B cell (primary cell): ENCODE results near the gene SLC9C2. TPM values are rescaled to one million over a fixed set of nuclear protein-coding genes. Genes with fewer than 3 reads are reported as not detected.

Source experiments
- ATAC-seq: fragments of 200-7000 bp; cut with Tn5 transposase; one replicate; pipeline ENCODE4 v1.10.0; 2021; ENCODE audit warnings: low read depth, mild to moderate bottlenecking, moderate number of reproducible peaks, moderate library complexity
- CTCF ChIA-PET: fragments of 350-600 bp; sonication (Branson Sonifier 250); formaldehyde crosslinking; loops from one replicate; lab custom pipeline; 2021; ENCODE audit warnings: antibody characterized with exemption, inconsistent platforms; lab: Charles Lee
- POLR2A ChIA-PET: fragments of 350-600 bp; sonication (Branson Sonifier 250); formaldehyde crosslinking; loops from one replicate; lab custom pipeline; 2021; ENCODE audit warnings: antibody characterized with exemption; lab: Charles Lee
- DNase-seq: peaks from one replicate; pipeline ENCODE4 v3.0.0; 2013
- H2AFZ ChIP-seq: 2 replicates; pipeline ENCODE4 v1.6.1; 2012; ENCODE audit warnings: mild to moderate bottlenecking, low read depth, low read length; ENCODE audit not compliant: insufficient read depth, poor library complexity, severe bottlenecking
- H3K27ac ChIP-seq, 2 donors: 1 replicate in 1 of 2; 2 replicates in 1 of 2; pipeline ENCODE4 v1.5.1; 2012 to 2013; ENCODE audit warnings: low read length in 2 of 2, mild to moderate bottlenecking in 2 of 2, moderate library complexity in 1 of 2
- H3K27me3 ChIP-seq, 4 experiments: fragments of 200-600 bp in 1 of 4; sonication (generic) in 1 of 4; replicated peaks in 1 of 4; 1 replicate in 2 of 4; 2 replicates in 2 of 4; pipeline versions ENCODE4 v1.6.1 to v1.7.0; 2013 to 2016; ENCODE audit warnings: low read length in 3 of 4, mild to moderate bottlenecking in 2 of 4, mixed read lengths in 1 of 4, moderate library complexity in 1 of 4; ENCODE audit not compliant: insufficient read depth in 4 of 4, control insufficient read depth in 3 of 4; ENCODE audit errors: control extremely low read depth in 1 of 4
- H3K36me3 ChIP-seq, 2 experiments: replicated peaks in 1 of 2; 1 replicate in 1 of 2; 2 replicates in 1 of 2; pipeline versions ENCODE4 v1.6.1 to v1.7.1; 2013; ENCODE audit warnings: low read length in 1 of 2; ENCODE audit not compliant: insufficient read depth in 2 of 2, control insufficient read depth in 1 of 2; ENCODE audit errors: control extremely low read depth in 1 of 2, extremely low read depth in 1 of 2
- H3K4me1 ChIP-seq, 2 donors: fragments of 200-600 bp in 1 of 2; sonication (generic) in 1 of 2; 1 replicate in 1 of 2; 2 replicates in 1 of 2; pipeline versions ENCODE4 v1.5.1 to v1.6.1; 2013 to 2017; ENCODE audit warnings: low read length in 2 of 2; ENCODE audit not compliant: control insufficient read depth in 2 of 2, insufficient read depth in 2 of 2
- H3K4me2 ChIP-seq: replicated peaks from 2 replicates; pipeline ENCODE3; 2012; ENCODE audit warnings: mild to moderate bottlenecking, low read depth, low read length; ENCODE audit not compliant: poor library complexity, severe bottlenecking
- H3K4me3 ChIP-seq, 5 experiments: fragments of 200-600 bp in 1 of 5; sonication (generic) in 1 of 5; 1 replicate in 3 of 5; 2 replicates in 2 of 5; pipeline versions ENCODE4 v1.5.1 to v1.7.0; 2011 to 2016; ENCODE audit warnings: low read length in 4 of 5, mild to moderate bottlenecking in 4 of 5, low read depth in 2 of 5, control low read depth in 1 of 5, moderate library complexity in 1 of 5; ENCODE audit not compliant: insufficient read depth in 1 of 5; ENCODE audit errors: control extremely low read depth in 1 of 5, extremely low read depth in 1 of 5
- H3K79me2 ChIP-seq: fragments of 200-600 bp; sonication (generic); one replicate; pipeline ENCODE4 v1.6.0; 2016; ENCODE audit warnings: low read length; ENCODE audit not compliant: control insufficient read depth, insufficient read depth
- H3K9ac ChIP-seq: fragments of 200-600 bp; sonication (generic); 2 replicates; pipeline ENCODE4 v1.6.1; 2017; ENCODE audit warnings: mild to moderate bottlenecking, low read length, moderate library complexity
- H3K9me3 ChIP-seq, 3 donors: one replicate each; pipeline versions ENCODE4 v1.6.1 to v1.7.1; 2013; ENCODE audit warnings: low read length in 2 of 3; ENCODE audit not compliant: control insufficient read depth in 2 of 3, insufficient read depth in 1 of 3; ENCODE audit errors: control extremely low read depth in 1 of 3
- H4K20me1 ChIP-seq: 2 replicates; pipeline ENCODE4 v1.6.0; 2012; ENCODE audit warnings: mild to moderate bottlenecking, low read length; ENCODE audit not compliant: insufficient read depth, control insufficient read depth, poor library complexity, severe bottlenecking
- H3K27ac Mint-ChIP-seq: one replicate; pipeline ENCODE4 v1.8.0; 2021; ENCODE audit warnings: mixed read lengths
- H3K27me3 Mint-ChIP-seq: one replicate; pipeline ENCODE4 v1.8.0; 2021; ENCODE audit warnings: mixed read lengths
- H3K4me1 Mint-ChIP-seq: one replicate; pipeline ENCODE4 v1.8.0; 2021; ENCODE audit warnings: mixed read lengths
- H3K4me3 Mint-ChIP-seq: one replicate; pipeline ENCODE4 v1.8.0; 2021; ENCODE audit warnings: mixed read lengths
- H3K9me3 Mint-ChIP-seq: one replicate; pipeline ENCODE4 v1.8.0; 2022; ENCODE audit warnings: mixed read lengths; ENCODE audit not compliant: insufficient read depth
- CTCF ChIP-seq: fragments of 200-600 bp; IDR thresholded peaks from one replicate; pipeline ENCODE4 v1.8.0; 2022; ENCODE audit warnings: antibody characterized with exemption, mild to moderate bottlenecking
- EZH2 ChIP-seq: IDR thresholded peaks from 2 replicates; pipeline ENCODE4 v1.6.1; 2012; ENCODE audit warnings: borderline replicate concordance, low read depth, mild to moderate bottlenecking, moderate library complexity, low read length; ENCODE audit not compliant: insufficient read depth, poor library complexity, severe bottlenecking
- WGBS: methylation state at CpG from one replicate; pipeline ENCODE4 v1.1.5; 2013; ENCODE audit warnings: missing lambda C conversion rate; ENCODE audit not compliant: insufficient coverage; 5-methylcytosine and 5-hydroxymethylcytosine counted together
- intact Hi-C: fragments of 100-400 bp; cut with micrococcal nuclease; formaldehyde crosslinking; loops from one replicate; pipeline ENCODE4 v1.10.0; 2022
- polyA plus RNA-seq: library from polyadenylated mRNA; depleted of rRNA; stranded (reverse); fragments of >200 nt; gene quantifications from 2 replicates; pipeline ENCODE4 v1.2.3, GENCODE V29; 2012
- total RNA-seq, 2 donors: library from RNA; stranded (reverse); fragments of 120-200 nt in 1 of 2; gene quantifications; 1 replicate in 1 of 2; 2 replicates in 1 of 2; pipeline versions ENCODE4 v1.2.3 to v1.2.4, GENCODE V29; 2013 to 2022

Gene SLC9C2
- total and polyA plus RNA-seq, 2 donors (not counting 1 experiment from before 2014, with no cell fraction given), result not detected

GRCh38 chr1:173502104-173502503 lies 100.8 kb downstream of the SLC9C2 start:
- Histone ChIP-seq H2AFZ (no peak overlapping the region), H3K4me1 (no peaks in the 10 kb centered on the region), H3K36me3 (no peaks in the 10 kb centered on the region), H3K9me3 (no peaks in the 10 kb centered on the region), H4K20me1 (no peaks in the 10 kb centered on the region), H3K4me3 (no peak overlapping the region), H3K79me2 (no peaks in the 10 kb centered on the region), H3K27me3 (no peaks in the 10 kb centered on the region), H3K27ac (no peak overlapping the region), H3K4me2 (no peak overlapping the region), H3K9ac (no peak overlapping the region)
- Mint-ChIP-seq H3K27ac (no peak overlapping the region), H3K4me3 (no peak overlapping the region), H3K27me3 (no peaks in the 10 kb centered on the region), H3K4me1 (no peaks in the 10 kb centered on the region), H3K9me3 (no peaks in the 10 kb centered on the region)
- intact Hi-C loops, result no loop called here
- DNase-seq (no peak), ATAC-seq (no peak)
- POLR2A ChIA-PET, result no interaction called here
- CTCF ChIA-PET, result no interaction called here
- no peak for TF ChIP-seq EZH2
- no CpG with 5 or more reads among the region's 1 CpG for WGBS

DNA sequence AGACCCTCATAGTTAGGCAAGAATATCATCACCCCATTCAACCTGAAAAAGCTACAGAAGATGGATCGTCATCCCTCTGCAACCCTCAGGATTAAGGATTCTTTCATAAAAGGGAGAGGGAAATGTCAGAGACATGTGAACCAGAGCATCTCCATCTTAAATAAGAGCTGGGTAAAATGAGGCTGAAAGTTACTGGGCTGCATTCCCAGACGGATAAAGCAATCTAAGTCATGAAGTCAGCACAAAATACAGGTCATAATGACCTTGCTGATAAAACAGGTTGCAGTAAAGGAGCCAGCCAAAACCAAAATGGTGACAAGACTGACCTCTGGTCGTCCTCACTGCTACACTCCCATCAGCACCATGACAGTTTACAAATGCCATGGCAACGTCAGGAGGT lies 103.1 kb downstream of the SLC9C2 start:
- ChIA-PET POLR2A (no interaction called here), CTCF (no interaction called here)
- no peak overlapping the region for H3K27ac Mint-ChIP-seq
- intact Hi-C loops, result no loop called here
- H3K36me3 ChIP-seq, result no peaks in the 10 kb centered on the region
- H3K9ac ChIP-seq, result no peak overlapping the region
- ATAC-seq (no peak), DNase-seq (no peak)
- no peak overlapping the region for H3K4me3 Mint-ChIP-seq
- H3K27ac ChIP-seq, result no peak overlapping the region
- no peak overlapping the region for H3K4me3 ChIP-seq
- no peaks in the 10 kb centered on the region for H3K9me3 Mint-ChIP-seq
- TF ChIP-seq CTCF (no peak), EZH2 (no peak)
- no peaks in the 10 kb centered on the region for H4K20me1 ChIP-seq
- H3K9me3 ChIP-seq, result no peaks in the 10 kb centered on the region
- H2AFZ ChIP-seq, result no peak overlapping the region
- H3K4me1 ChIP-seq, result no peaks in the 10 kb centered on the region
- no peaks in the 10 kb centered on the region for H3K4me1 Mint-ChIP-seq
- no peak overlapping the region for H3K4me2 ChIP-seq
- no CpG with 5 or more reads among the region's 4 CpGs for WGBS
- no peaks in the 10 kb centered on the region for H3K27me3 ChIP-seq
- no peaks in the 10 kb centered on the region for H3K79me2 ChIP-seq
- H3K27me3 Mint-ChIP-seq, result no peaks in the 10 kb centered on the region
